Neural progenitor cell (in vitro differentiated cells): ENCODE data around the gene ALAS1.

Experiments
- CTCF ChIP-seq: fragments of 200-600 bp; sonication (generic); IDR thresholded peaks from 2 replicates; pipeline ENCODE4 v1.5.1; 2017; ENCODE audit warnings: antibody characterized with exemption, mild to moderate bottlenecking
- EZH2 ChIP-seq: fragments of 200-600 bp; sonication (generic); IDR thresholded peaks from 2 replicates; pipeline ENCODE4 v1.6.1; 2017; ENCODE audit warnings: antibody characterized with exemption, mild to moderate bottlenecking, moderate library complexity

GRCh38 chr3:52238761-52239701 is 41.1 kb downstream of the ALAS1 start, which contains the start of gene TWF2:
- TF ChIP-seq CTCF (peak; percentile 46), EZH2 (no peak)
